Mucosa of stomach (tissue), 1 donor: ENCODE results near the gene OR5B3.

Source experiments
- H3K27me3 ChIP-seq: one replicate; pipeline ENCODE4 v1.7.0; 2013; ENCODE audit warnings: mild to moderate bottlenecking, low read length; ENCODE audit not compliant: control insufficient read depth, insufficient read depth
- H3K36me3 ChIP-seq: one replicate; pipeline ENCODE4 v1.7.0; 2013; ENCODE audit warnings: low read length; ENCODE audit not compliant: control insufficient read depth, insufficient read depth
- H3K4me1 ChIP-seq: one replicate; pipeline ENCODE4 v1.7.0; 2013; ENCODE audit warnings: mild to moderate bottlenecking, low read length; ENCODE audit not compliant: control insufficient read depth, insufficient read depth
- H3K4me3 ChIP-seq: one replicate; pipeline ENCODE4 v1.7.0; 2013; ENCODE audit warnings: low read length
- H3K9ac ChIP-seq: one replicate; pipeline ENCODE4 v1.7.0; 2013; ENCODE audit warnings: mild to moderate bottlenecking, low read length, moderate library complexity
- H3K9me3 ChIP-seq: one replicate; pipeline ENCODE4 v1.7.0; 2013; ENCODE audit warnings: mild to moderate bottlenecking, low read length, moderate library complexity; ENCODE audit not compliant: control insufficient read depth
- donor health status: Pancreatic carcinoma.

OR5B3 gene

GRCh38 chr11:58392746-58393145 lies 13.9 kb downstream of the OR5B3 start:
- Histone ChIP-seq H3K4me3 (no peak overlapping the region), H3K9me3 (no peaks in the 10 kb centered on the region), H3K9ac (no peak overlapping the region), H3K36me3 (no peaks in the 10 kb centered on the region), H3K27me3 (no peaks in the 10 kb centered on the region), H3K4me1 (no peaks in the 10 kb centered on the region)

- Histone ChIP-seq H3K4me3 (no peak overlapping the region), H3K9me3 (no peaks in the 10 kb centered on the region), H3K36me3 (no peaks in the 10 kb centered on the region), H3K9ac (no peak overlapping the region), H3K4me1 (no peaks in the 10 kb centered on the region), H3K27me3 (no peaks in the 10 kb centered on the region)
Observed at GRCh38 chr11:58391879-58392278, 14.8 kb downstream of the OR5B3 start.

- no peak overlapping the region for H3K4me3 ChIP-seq
- no peaks in the 10 kb centered on the region for H3K27me3 ChIP-seq
- H3K9me3 ChIP-seq = no peaks in the 10 kb centered on the region
- H3K36me3 ChIP-seq = no peaks in the 10 kb centered on the region
- H3K4me1 ChIP-seq = no peaks in the 10 kb centered on the region
- H3K9ac ChIP-seq = no peak overlapping the region
Observed at GRCh38 chr11:58390551-58391063, 16.1 kb downstream of the OR5B3 start.

- H3K4me1 ChIP-seq = no peaks in the 10 kb centered on the region
- H3K9me3 ChIP-seq = no peaks in the 10 kb centered on the region
- no peaks in the 10 kb centered on the region for H3K27me3 ChIP-seq
- H3K4me3 ChIP-seq = no peak within 1 kb of the TSS
- H3K36me3 ChIP-seq = no peaks in the 10 kb centered on the region
- H3K9ac ChIP-seq = no peak within 1 kb of the TSS
Observed at GRCh38 chr11:58358969-58359368, 47.7 kb downstream of the OR5B3 start, which contains the start of gene OR5B17. OR5B17 (minus strand) TSS chr11:58359069; CDS start chr11:58359069, 0 bp downstream.

GRCh38 chr11:58354727-58355126 lies 51.9 kb downstream of the OR5B3 start:
- Histone ChIP-seq H3K4me3 (no peak overlapping the region), H3K9ac (no peak overlapping the region), H3K4me1 (no peaks in the 10 kb centered on the region), H3K36me3 (no peaks in the 10 kb centered on the region), H3K27me3 (no peaks in the 10 kb centered on the region), H3K9me3 (no peaks in the 10 kb centered on the region)
